HG03558 (cell line): Measurements from ENCODE around the gene FBXL13.
"Not testable (repeated sequence)": the region's sequence is repeated elsewhere in the genome, so short reads cannot be mapped to it uniquely, and the experiment has no call there.

ENCODE experiments used
- ATAC-seq: cut with Tn5 transposase; IDR thresholded peaks from one replicate; pipeline ENCODE4 v1.9.1; 2021; ENCODE audit warnings: moderate number of reproducible peaks; ENCODE audit not compliant: unreplicated experiment; ENCODE audit errors: extremely low read depth

FBXL13 gene

GRCh38 chr7:102874166-102874829 is 200.3 kb downstream of the FBXL13 start:
- ATAC-seq, result peak; percentile 95

GRCh38 chr7:102873470-102874165 is 201.0 kb downstream of the FBXL13 start:
- ATAC-seq, result peak; percentile 9

- no peak for ATAC-seq
Observed at GRCh38 chr7:102872460-102872859, 202.1 kb downstream of the FBXL13 start.

GRCh38 chr7:102869195-102869594 is 205.4 kb downstream of the FBXL13 start:
- no peak for ATAC-seq

GRCh38 chr7:102866535-102867215 is 207.9 kb downstream of the FBXL13 start:
- no peak for ATAC-seq

- no peak for ATAC-seq
Observed at GRCh38 chr7:102864958-102865357, 209.6 kb downstream of the FBXL13 start.

GRCh38 chr7:102860351-102860811 is 214.2 kb downstream of the FBXL13 start:
- no peak for ATAC-seq

GRCh38 chr7:102859799-102860125 is 214.8 kb downstream of the FBXL13 start:
- no peak for ATAC-seq

- ATAC-seq, result no peak
Observed at GRCh38 chr7:102859084-102859798, 215.4 kb downstream of the FBXL13 start.

- no peak for ATAC-seq
Observed at GRCh38 chr7:102856036-102856435, 218.6 kb downstream of the FBXL13 start.

GRCh38 chr7:102849538-102849937 is 225.1 kb downstream of the FBXL13 start:
- ATAC-seq, result no peak

GRCh38 chr7:102849079-102849478 is 225.5 kb downstream of the FBXL13 start:
- ATAC-seq, result no peak

GRCh38 chr7:102845346-102845745 is 229.2 kb downstream of the FBXL13 start:
- ATAC-seq, result no peak

- ATAC-seq, result peak; percentile 77
Observed at GRCh38 chr7:102843850-102844249, 230.7 kb downstream of the FBXL13 start.

- no peak for ATAC-seq
Observed at GRCh38 chr7:102842284-102842683, 232.3 kb downstream of the FBXL13 start.

- no peak for ATAC-seq
Observed at GRCh38 chr7:102841290-102841689, 233.3 kb downstream of the FBXL13 start.

- no peak for ATAC-seq
Observed at GRCh38 chr7:102840404-102840803, 234.2 kb downstream of the FBXL13 start.

- not testable (repeated sequence) for ATAC-seq
Observed at GRCh38 chr7:102838572-102839101, 236.0 kb downstream of the FBXL13 start.

GRCh38 chr7:102837802-102838201 is 236.8 kb downstream of the FBXL13 start:
- no peak for ATAC-seq

- no peak for ATAC-seq
Observed at GRCh38 chr7:102836977-102837376, 237.6 kb downstream of the FBXL13 start.
